GM21367 (cell line): ENCODE measurements around the gene FOLR2.
A peak's percentile ranks its signal among the peaks of the same experiment; 100 is the strongest.
"Not testable (repeated sequence)": the region's sequence is repeated elsewhere in the genome, so short reads cannot be mapped to it uniquely, and the experiment has no call there.

Experiments
- ATAC-seq: cut with Tn5 transposase; IDR thresholded peaks from one replicate; pipeline ENCODE4 v1.9.1; 2021; ENCODE audit not compliant: unreplicated experiment

FOLR2 gene

DNA sequence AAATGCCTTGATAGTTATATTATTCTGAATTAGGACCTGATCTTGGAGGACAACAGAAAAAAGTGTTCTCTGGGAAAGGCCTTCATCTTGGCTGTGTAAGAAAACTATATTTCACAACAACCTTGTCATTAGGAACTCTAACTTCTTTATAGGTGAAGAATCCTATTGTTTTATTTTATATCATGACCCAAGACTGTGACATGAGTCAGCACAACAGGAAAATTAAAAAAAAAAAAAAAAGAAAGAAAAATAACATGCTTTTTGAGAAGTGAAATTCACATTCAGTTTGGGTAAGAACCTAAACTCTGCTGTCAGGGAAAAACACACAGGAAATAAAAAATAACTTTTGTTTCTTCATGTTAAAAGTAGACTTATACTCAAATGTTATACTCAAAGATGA is 11.7 kb upstream of the FOLR2 start:
- no peak for ATAC-seq

DNA sequence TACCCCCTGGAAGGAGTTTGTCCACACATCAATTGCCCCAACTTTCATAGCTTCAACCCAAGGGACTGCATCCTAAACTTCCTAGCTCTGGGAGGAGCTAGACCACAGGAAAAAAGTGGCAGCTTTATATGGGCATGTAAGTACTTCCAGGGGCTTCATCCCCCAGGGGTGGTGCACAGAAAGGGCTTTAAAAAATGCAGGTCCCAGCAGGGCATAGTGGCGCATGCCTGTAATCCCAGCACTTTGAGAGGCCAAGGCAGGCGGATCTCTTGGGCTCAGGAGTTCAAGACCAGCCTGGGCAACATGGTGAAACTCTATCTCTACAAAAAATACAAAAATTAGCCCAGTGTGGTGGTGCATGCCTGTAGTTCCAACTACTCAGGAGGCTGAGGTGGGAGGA is 9.8 kb upstream of the FOLR2 start:
- not testable (repeated sequence) for ATAC-seq

- no peak for ATAC-seq
These were observed 8.3 kb upstream of the FOLR2 start for GRCh38 chr11:72208281-72208680.

- no peak for ATAC-seq
These were observed 7.5 kb upstream of the FOLR2 start for GRCh38 chr11:72209101-72209500.

DNA sequence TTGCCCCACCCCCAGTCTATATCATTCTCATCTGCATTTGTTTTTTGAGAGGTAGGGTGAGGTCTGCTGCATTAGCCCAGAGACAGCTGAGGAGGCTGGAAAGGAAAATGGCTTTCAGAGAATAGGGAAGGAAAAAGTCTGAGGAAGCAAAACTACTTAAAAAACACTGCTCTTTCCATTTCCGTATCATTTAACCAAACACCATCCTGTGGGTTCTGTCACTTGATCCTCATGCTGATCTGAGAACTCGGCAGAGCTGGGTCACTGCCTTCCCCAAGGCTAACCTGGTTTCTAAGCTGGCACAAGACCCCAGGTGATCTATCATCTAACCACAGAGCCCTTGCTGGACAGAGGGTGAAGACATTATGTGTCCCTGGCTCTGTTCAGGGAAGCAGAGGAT is 1.2 kb downstream of the FOLR2 start:
- no peak for ATAC-seq

- ATAC-seq, result no peak
These were observed 1.7 kb downstream of the FOLR2 start for GRCh38 chr11:72218251-72218745.

GRCh38 chr11:72220696-72221363 is 4.2 kb downstream of the FOLR2 start:
- no peak for ATAC-seq

DNA sequence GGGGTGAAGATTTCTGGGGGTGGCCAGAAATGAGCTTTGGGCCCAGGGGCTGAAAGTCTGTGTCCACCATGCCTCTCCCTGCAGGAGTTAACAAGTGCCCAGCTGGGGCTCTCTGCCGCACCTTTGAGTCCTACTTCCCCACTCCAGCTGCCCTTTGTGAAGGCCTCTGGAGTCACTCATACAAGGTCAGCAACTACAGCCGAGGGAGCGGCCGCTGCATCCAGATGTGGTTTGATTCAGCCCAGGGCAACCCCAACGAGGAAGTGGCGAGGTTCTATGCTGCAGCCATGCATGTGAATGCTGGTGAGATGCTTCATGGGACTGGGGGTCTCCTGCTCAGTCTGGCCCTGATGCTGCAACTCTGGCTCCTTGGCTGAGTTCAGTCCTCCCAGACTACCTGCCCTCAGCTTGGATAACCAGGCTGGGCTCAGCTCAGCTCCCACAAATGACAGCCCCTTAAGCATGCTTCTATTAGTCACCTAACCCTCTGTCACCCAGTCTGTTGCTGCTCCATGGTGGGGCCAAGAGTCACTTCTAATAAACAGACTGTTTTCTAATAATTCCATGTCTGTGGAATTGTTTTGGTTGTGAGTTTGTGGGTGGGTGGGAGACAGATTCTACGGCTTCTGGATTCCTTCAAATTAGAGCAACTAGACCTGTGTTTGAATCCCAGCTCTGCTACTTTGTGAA is 4.9 kb downstream of the FOLR2 start:
- no peak for ATAC-seq

DNA sequence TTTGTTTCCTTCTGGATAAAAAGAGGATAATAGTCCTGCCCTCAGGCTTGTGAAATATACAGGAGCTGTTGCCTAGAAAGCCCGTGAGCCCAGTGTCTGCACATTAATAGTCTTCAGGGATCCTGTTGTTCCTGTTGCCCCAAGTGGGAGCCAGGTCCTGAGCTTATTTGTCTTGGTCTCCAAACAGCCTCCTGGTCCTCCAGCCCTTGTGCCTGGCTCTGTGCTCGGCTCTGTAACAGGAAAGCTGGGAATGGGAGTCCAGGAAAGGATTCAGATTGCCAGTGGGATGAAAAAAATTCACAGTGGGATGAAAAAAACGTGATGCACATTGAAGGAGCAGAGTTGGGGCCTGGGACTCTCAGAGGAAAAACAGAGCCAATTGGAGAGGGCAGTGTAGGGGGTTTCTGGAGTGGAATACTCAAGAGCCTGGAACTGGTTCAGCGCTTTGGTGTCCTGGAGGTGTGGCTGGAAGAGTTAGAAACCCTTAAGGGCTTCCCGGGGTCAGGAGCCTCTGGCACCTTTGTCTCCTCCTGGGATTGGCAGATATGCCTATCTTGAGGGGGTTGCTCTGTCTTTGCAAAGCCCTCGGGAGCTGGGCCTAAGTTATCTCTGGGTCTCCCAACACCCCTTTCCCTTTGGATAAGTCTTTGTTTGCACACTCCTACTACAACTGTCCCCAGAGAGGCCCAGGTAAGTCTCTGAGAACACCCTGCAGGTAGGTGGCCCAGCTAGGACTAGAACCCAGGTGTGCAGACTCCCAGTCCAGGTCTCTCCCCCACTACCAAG is 5.7 kb downstream of the FOLR2 start:
- no peak for ATAC-seq

- ATAC-seq, result peak; percentile 48
These were observed 6.5 kb downstream of the FOLR2 start for GRCh38 chr11:72222907-72223614.

DNA sequence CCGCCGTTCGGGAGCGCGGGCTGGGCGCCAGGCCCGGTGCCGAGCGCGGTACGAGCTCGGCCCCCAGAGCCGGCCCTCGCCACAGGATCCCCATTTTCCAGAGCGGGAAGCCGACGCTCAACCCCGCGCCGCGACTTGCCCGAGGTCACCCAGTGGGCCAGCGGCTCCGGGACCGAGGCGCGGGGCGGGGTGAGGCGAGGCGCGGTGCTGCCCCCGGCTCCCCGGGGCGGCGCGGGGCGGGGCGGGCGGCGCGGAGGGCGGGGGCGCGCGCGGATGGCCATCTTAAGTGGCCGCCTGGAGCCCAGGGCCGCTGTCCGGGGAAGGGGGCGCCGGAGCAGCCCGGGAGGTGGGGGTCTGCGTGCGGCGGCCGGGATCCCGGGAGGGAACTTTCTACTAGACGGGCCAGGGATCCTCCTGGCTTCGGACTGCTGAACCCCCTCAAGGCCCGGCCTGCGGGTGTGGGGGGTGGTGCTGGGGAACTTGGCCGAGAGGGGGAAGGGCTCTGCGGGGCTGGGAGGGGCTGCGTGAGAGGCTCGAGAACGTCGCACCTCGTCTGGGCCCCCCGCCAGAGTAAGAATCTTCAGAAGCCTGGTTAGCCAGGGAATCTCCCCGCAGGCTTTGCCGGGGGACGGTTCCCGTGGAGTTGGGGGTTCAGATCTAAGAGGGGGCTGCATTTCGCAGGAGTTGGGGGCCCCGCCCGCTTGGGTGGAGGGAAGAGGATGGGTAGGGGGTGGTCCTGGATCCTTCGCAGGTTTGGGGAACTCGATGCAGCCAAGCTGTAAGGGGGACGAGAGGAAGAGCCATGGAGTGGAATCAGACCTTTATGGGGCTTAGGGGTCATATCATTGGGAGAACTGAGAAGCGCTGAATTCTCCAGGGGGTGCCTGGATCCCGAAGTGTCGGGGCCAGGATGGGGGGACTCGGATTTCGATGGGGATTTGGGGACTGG is 7.3 kb downstream of the FOLR2 start:
- ATAC-seq, result peak; percentile 31

GRCh38 chr11:72224564-72225410 is 8.2 kb downstream of the FOLR2 start, which contains the start of gene INPPL1:
Gene INPPL1, plus strand, starts transcription at chr11:72224767. Its CDS starts 218 bp downstream, at chr11:72224985.
- ATAC-seq, result no peak

DNA sequence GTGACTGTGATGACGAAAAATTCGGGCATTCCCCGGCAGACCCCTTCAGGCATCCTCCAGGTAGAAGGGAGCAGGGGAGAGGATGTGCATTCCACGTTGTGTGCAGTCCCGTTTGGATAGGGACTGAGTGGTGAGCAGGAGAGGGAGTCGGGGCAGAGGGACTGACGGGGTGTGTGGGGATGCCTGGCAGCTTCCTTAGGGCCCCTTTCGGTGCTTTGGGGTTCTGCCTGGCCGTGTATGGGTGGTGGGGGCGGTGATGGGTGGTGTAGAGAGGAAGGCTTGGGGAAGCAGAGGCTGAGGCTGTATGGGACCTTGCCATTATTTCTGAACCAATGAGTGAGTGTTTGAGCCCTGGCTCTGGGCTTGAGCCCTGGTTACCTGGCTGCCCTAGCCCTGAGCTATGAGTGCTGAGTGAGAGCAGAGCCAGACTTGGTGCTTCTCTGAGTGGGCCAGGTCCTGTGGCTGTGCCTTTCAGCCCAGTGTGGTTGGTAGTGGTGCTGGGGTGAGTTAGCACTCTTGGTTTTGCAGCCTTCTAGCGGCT is 8.9 kb downstream of the FOLR2 start:
- ATAC-seq, result no peak

DNA sequence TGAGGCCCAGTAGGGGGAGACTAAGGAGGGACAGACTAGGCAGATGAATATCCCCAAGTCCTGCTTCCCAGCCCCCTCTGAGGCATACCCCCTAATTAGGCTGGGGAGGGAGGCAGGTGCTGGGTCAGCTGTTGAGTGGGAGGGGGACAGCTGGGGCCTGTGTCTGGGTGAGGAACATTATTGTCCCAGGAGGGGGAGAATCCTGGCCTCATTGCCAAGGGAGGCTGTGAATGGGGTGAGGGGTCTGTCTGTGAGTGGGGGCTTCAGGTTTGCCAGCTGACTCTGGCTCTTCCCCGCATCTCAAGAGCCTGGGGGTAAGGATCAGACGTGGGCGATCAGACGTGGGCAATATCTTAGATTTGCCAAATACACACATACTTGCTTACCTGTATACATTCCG is 10.1 kb downstream of the FOLR2 start:
- no peak for ATAC-seq

DNA sequence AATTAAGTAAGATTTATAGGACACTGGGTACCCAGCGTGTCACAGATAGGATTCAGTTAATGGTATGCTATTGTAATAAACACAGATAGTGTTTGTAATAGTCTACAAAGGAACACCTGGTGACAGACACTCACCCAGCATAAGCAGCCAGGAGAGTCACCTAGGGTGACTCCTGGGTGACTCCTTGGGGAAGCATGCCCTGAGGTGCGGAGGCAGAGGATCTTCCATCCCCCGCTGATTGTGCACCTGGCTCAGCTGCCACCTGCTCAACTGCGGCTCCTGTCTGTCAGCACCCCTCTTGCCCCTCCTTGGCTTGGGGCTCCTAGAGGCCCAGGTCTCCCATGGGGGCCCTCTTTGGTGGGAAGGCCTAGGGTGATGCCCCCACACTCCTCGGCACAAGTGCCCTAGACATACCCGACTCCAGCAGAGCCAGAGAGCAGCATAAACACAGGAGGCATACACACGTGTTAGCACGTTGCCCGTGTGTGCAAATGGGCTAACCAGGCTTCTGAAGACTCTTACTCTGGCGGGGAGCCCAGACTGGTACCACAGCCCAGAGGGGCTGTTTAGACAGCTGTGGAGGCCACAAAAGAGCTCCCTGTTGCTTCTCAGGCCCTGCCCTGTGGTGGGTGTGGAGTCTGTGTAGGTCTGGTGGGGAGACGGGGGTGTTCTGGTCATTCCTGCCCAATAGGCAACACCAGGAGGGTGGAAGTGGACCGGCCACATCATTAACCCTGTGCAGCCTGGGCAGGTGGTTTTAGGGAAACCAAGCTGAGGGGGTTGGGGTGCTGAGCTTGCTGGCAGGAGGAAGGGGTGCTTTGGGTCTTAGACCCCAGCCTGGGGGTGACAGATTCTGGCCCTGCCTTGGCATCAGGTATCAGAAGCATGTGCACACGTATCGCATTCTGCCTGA is 11.0 kb downstream of the FOLR2 start:
- no peak for ATAC-seq

DNA sequence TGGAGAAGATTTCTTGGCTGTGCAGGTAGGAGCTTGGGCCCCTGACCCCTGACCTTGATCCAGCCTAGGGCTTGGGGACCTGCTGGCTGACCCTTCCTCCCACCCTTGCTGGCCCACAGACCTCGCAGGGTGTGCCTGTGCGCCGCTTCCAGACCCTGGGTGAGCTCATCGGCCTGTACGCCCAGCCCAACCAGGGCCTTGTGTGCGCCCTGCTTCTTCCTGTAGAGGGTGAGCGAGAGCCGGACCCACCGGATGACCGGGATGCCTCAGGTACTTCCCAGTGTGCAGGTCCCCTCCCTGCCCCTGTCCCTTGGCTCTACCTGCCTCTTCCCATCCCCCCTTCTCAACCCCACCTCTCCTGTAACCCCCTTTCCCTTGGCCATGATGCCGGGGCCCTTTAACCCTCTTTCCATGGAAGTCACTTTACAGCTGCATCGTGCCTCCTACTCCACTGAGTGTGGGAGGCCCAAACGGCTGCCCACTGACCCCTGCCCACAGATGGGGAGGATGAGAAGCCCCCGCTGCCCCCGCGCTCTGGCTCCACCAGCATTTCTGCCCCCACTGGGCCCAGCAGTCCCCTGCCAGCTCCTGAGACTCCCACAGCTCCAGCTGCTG is 11.7 kb downstream of the FOLR2 start:
- ATAC-seq, result no peak

- no peak for ATAC-seq
These were observed 12.2 kb downstream of the FOLR2 start for GRCh38 chr11:72228844-72229231.
